Natural killer cell (primary cell): ENCODE results near the gene EXOSC5. TPM values are rescaled to one million over a fixed set of nuclear protein-coding genes. Genes with fewer than 3 reads are reported as not detected.

Experiments used
- ATAC-seq, 3 donors: fragments of 150-1000 bp in 2 of 3; fragments of 200-7000 bp in 1 of 3; cut with Tn5 transposase; 1 replicate in 1 of 3; 2 replicates in 2 of 3; pipeline ENCODE4 v1.10.0; 2021; ENCODE audit warnings: mild to moderate bottlenecking in 2 of 3, moderate library complexity in 2 of 3
- DNase-seq, 2 donors: peaks; one replicate each; pipeline versions ENCODE4 v3.0.0 to v3.0.0-alpha.2; 2013 to 2021; ENCODE audit warnings: mixed read lengths in 1 of 2
- H3K27ac ChIP-seq: one replicate; pipeline ENCODE4 v1.5.1; 2013; ENCODE audit warnings: mild to moderate bottlenecking, low read length
- H3K27me3 ChIP-seq: one replicate; pipeline ENCODE4 v1.6.1; 2013; ENCODE audit warnings: low read length; ENCODE audit not compliant: control insufficient read depth, insufficient read depth
- H3K36me3 ChIP-seq: one replicate; pipeline ENCODE4 v1.6.1; 2013; ENCODE audit warnings: low read length; ENCODE audit not compliant: control insufficient read depth, insufficient read depth
- H3K4me1 ChIP-seq: one replicate; pipeline ENCODE4 v1.6.1; 2013; ENCODE audit warnings: low read length; ENCODE audit not compliant: control insufficient read depth, insufficient read depth
- H3K4me3 ChIP-seq: one replicate; pipeline ENCODE4 v1.5.1; 2013; ENCODE audit warnings: low read length
- H3K9me3 ChIP-seq: one replicate; pipeline ENCODE4 v1.6.1; 2013; ENCODE audit warnings: low read length; ENCODE audit not compliant: control insufficient read depth, insufficient read depth
- H3K27ac Mint-ChIP-seq, 2 donors: one replicate each; pipeline ENCODE4 v1.8.0; 2022; ENCODE audit warnings: mild to moderate bottlenecking in 2 of 2, mixed read lengths in 2 of 2, moderate library complexity in 1 of 2
- H3K27me3 Mint-ChIP-seq, 2 donors: one replicate each; pipeline ENCODE4 v1.8.0; 2022; ENCODE audit warnings: low read depth in 2 of 2, mixed read lengths in 2 of 2
- H3K36me3 Mint-ChIP-seq: one replicate; pipeline ENCODE4 v1.8.0; 2022; ENCODE audit warnings: mixed read lengths
- H3K4me1 Mint-ChIP-seq, 2 donors: one replicate each; pipeline ENCODE4 v1.8.0; 2022; ENCODE audit warnings: mixed read lengths in 2 of 2
- H3K4me3 Mint-ChIP-seq: one replicate; pipeline ENCODE4 v1.8.0; 2022; ENCODE audit warnings: mild to moderate bottlenecking, moderate library complexity, mixed read lengths
- H3K9me3 Mint-ChIP-seq, 2 donors: one replicate each; pipeline ENCODE4 v1.8.0; 2022; ENCODE audit warnings: mixed read lengths in 2 of 2
- CTCF ChIP-seq: fragments of 200-600 bp; IDR thresholded peaks from one replicate; pipeline ENCODE4 v1.8.0; 2022; ENCODE audit warnings: antibody characterized with exemption
- WGBS: methylation state at CpG from one replicate; pipeline ENCODE4 v1.1.7; 2013; ENCODE audit warnings: missing lambda C conversion rate; ENCODE audit not compliant: insufficient coverage; 5-methylcytosine and 5-hydroxymethylcytosine counted together
- intact Hi-C: fragments of 100-400 bp; cut with micrococcal nuclease; formaldehyde crosslinking; loops from one replicate; pipeline ENCODE4 v1.14.2; 2022
- total RNA-seq, 4 donors: library from RNA; stranded (reverse); fragments of 120-200 nt in 1 of 4; gene quantifications; one replicate each; pipeline versions ENCODE4 v1.2.3 to v1.2.4, GENCODE V29; 2013 to 2022

EXOSC5 gene
- total RNA-seq, 3 donors from 2014 or later (not counting 1 experiment from before 2014, with no cell fraction given) = 9.0 to 11.6 (median 9.5) TPM

GRCh38 chr19:41430922-41431321 lies 33.8 kb upstream of the EXOSC5 start:
- Mint-ChIP-seq H3K9me3 (no peaks in the 10 kb centered on the region), H3K27me3 (no peaks in the 10 kb centered on the region), H3K36me3 (no peaks in the 10 kb centered on the region), H3K4me1 (peaks cover 10 to 28% of the 10 kb centered on the region in 2 donors), H3K27ac (peak overlapping the region in 1 of 2 donors; percentile 29), H3K4me3 (no peak overlapping the region)
- TF ChIP-seq CTCF = no peak
- intact Hi-C loops = no loop called here
- no peaks in the 10 kb centered on the region for H3K27me3 ChIP-seq
- ATAC-seq (no peak), DNase-seq (no peak)
- H3K9me3 ChIP-seq = no peaks in the 10 kb centered on the region
- H3K27ac ChIP-seq = no peak overlapping the region
- H3K4me1 ChIP-seq = peaks cover 29% of the 10 kb centered on the region
- H3K36me3 ChIP-seq = peaks cover 26% of the 10 kb centered on the region
- H3K4me3 ChIP-seq = no peak overlapping the region
- WGBS = 85% methylated on average over 6 of the region's 6 CpGs

GRCh38 chr19:41428481-41428859 lies 31.3 kb upstream of the EXOSC5 start:
- ATAC-seq = no peak
- 57% methylated on average over 1 of the region's 1 CpG for WGBS

GRCh38 chr19:41427647-41428480 lies 30.7 kb upstream of the EXOSC5 start:
- no peak for TF ChIP-seq CTCF
- peak overlapping the region; percentile 82 to 92 for H3K27ac Mint-ChIP-seq
- Histone ChIP-seq H3K27ac (peak overlapping the region; percentile 68), H3K36me3 (peaks cover 33% of the 10 kb centered on the region), H3K4me1 (peaks cover 48% of the 10 kb centered on the region), H3K9me3 (no peaks in the 10 kb centered on the region), H3K4me3 (peak overlapping the region; percentile 40), H3K27me3 (no peaks in the 10 kb centered on the region)
- peaks cover 10 to 28% of the 10 kb centered on the region in 2 donors for H3K4me1 Mint-ChIP-seq
- intact Hi-C loops = no loop called here
- DNase-seq (peak in 1 of 2 donors; percentile 78), ATAC-seq (peak; percentile 71)
- H3K4me3 Mint-ChIP-seq = peak overlapping the region; percentile 94
- no peaks in the 10 kb centered on the region for H3K36me3 Mint-ChIP-seq
- H3K27me3 Mint-ChIP-seq = no peaks in the 10 kb centered on the region
- WGBS = 5% methylated on average over 23 of the region's 23 CpGs
- H3K9me3 Mint-ChIP-seq = no peaks in the 10 kb centered on the region

More at GRCh38 chr19:41428481-41428859, 31.3 kb upstream of the EXOSC5 start:
- H3K4me1 ChIP-seq = peaks cover 48% of the 10 kb centered on the region
- TF ChIP-seq CTCF = no peak
- H3K36me3 Mint-ChIP-seq = no peaks in the 10 kb centered on the region
- DNase-seq = no peak
- H3K4me3 Mint-ChIP-seq = peak overlapping the region; percentile 66
- H3K36me3 ChIP-seq = peaks cover 35% of the 10 kb centered on the region
- H3K27me3 Mint-ChIP-seq = no peaks in the 10 kb centered on the region
- no peaks in the 10 kb centered on the region for H3K9me3 ChIP-seq
- no peaks in the 10 kb centered on the region for H3K9me3 Mint-ChIP-seq
- H3K4me3 ChIP-seq = peak overlapping the region; percentile 40
- H3K27me3 ChIP-seq = no peaks in the 10 kb centered on the region
- H3K4me1 Mint-ChIP-seq = peaks cover 10 to 28% of the 10 kb centered on the region in 2 donors
- H3K27ac Mint-ChIP-seq = peak overlapping the region; percentile 82 to 92
- peak overlapping the region; percentile 68 for H3K27ac ChIP-seq
- intact Hi-C loops = no loop called here
